Urinary bladder (tissue), 4 donors: ENCODE results near the gene POU1F1. TPM values are rescaled to one million over a fixed set of nuclear protein-coding genes. Genes with fewer than 3 reads are reported as not detected.
"Not testable (repeated sequence)": the region's sequence is repeated elsewhere in the genome, so short reads cannot be mapped to it uniquely, and the experiment has no call there.

Source experiments
- DNase-seq: peaks from one replicate; pipeline ENCODE4 v3.0.0-alpha.2; 2015; ENCODE audit errors: extremely low spot score
- H3K27ac ChIP-seq: one replicate; pipeline ENCODE4 v1.5.1; 2013; ENCODE audit warnings: low read depth, mild to moderate bottlenecking, moderate library complexity
- H3K36me3 ChIP-seq: one replicate; pipeline ENCODE4 v1.6.1; 2013; ENCODE audit warnings: mild to moderate bottlenecking, moderate library complexity; ENCODE audit not compliant: insufficient read depth
- H3K4me1 ChIP-seq: one replicate; pipeline ENCODE4 v1.6.1; 2013; ENCODE audit warnings: mild to moderate bottlenecking, moderate library complexity; ENCODE audit not compliant: insufficient read depth
- H3K4me3 ChIP-seq: one replicate; pipeline ENCODE4 v1.5.1; 2013; ENCODE audit warnings: low read depth, low read length
- WGBS: extraction: QIAGEN DNeasy Blood & Tissue Kit; methylation state at CpG from one replicate; pipeline ENCODE4 v1.1.7; 2013; 5-methylcytosine and 5-hydroxymethylcytosine counted together
- polyA plus RNA-seq: library from polyadenylated mRNA; stranded (reverse); fragments of 200-250 nt; gene quantifications from one replicate; pipeline ENCODE4 v1.2.3, GENCODE V29; 2013
- total RNA-seq: library from RNA; depleted of rRNA; stranded (reverse); fragments of >200 nt; gene quantifications from one replicate; pipeline ENCODE4 v1.2.3, GENCODE V29; 2014
- donor health status: healthy with polysubstance abuse.
- donor health status: healthy.

POU1F1 gene
- total RNA-seq = not detected
- polyA plus RNA-seq = not detected

DNA sequence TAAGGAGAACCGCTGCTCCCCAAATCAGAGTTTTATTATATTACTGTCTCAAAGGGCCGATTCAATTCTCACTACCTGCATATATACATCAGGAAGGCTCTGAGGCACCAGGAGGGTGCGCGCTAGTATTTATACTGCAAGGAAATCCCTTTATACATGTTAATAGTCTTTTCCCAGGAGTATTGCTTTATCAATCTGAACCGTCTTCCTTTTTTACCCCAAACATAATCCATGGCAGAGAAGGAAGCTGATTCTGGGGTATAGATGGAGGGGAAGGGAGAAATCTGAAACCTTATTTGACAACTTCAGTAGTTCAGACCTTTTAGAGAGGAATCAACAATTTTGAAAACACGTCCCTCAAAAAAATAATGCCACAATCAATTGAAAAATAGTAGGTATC, at the start of gene POU1F1:
TSS of gene POU1F1 (minus strand) at position 101 of the 400 bp plus-strand sequence. CDS start 122 bp downstream, outside the sequence.
- Histone ChIP-seq H3K4me3 (no peak within 1 kb of the TSS), H3K27ac (no peak within 1 kb of the TSS), H3K36me3 (no peaks in the 10 kb centered on the region), H3K4me1 (no peaks in the 10 kb centered on the region)
- DNase-seq = no peak
- 79% methylated on average over 6 of the region's 6 CpGs for WGBS

- no peaks in the 10 kb centered on the region for H3K36me3 ChIP-seq
These were observed 48.2 kb upstream of the POU1F1 start for GRCh38 chr3:87324609-87325008.

DNA sequence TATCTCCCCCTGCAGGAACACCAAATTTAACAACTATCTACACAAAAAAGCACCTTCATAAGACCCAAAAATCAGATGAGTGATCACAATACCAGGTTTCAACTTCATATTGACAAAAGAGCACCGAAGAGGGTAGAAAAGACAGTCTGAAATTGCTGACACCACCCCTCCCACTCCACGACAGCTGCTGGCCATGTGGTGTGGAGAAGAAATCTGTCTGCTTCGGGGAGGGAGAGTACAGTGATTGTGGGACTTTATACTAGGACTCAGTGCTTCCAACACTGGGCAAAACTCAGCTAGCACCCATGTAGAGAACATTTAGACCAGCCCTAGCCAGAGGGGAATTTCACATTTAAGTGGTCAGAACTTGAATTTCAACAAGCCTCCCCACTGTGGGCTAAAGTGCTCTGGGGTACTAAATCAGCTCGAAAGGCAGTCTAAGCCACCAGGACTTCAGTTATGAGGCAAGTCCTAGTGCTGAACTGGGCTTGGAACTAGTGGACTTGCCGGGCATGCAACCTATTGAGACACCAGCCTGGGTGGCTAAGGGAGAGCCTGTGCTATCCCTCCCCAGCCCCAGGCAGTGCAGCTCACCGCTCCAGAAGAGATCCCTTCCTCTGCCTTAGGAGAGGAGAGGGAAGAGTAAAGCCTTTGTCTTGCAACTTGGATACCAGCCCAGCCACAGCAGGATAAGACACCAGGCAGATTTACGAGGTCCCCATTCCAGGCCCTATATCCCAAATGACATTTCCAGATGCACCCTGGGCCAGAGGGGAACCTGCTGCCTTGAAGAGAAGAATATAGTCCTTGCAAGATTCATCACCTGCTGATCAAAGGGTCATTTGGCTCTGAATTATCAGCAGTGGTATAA, 44.6 kb upstream of the POU1F1 start:
- Histone ChIP-seq H3K4me1 (no peaks in the 10 kb centered on the region), H3K4me3 (no peak overlapping the region), H3K36me3 (no peaks in the 10 kb centered on the region), H3K27ac (no peak overlapping the region)
- 69% methylated on average over 7 of the region's 7 CpGs for WGBS
- no peak for DNase-seq

More at GRCh38 chr3:87324609-87325008, 48.2 kb upstream of the POU1F1 start:
- 60% methylated on average over 1 of the region's 1 CpG for WGBS
- Histone ChIP-seq H3K4me1 (no peaks in the 10 kb centered on the region), H3K27ac (no peak overlapping the region), H3K4me3 (no peak overlapping the region)
- no peak for DNase-seq

DNA sequence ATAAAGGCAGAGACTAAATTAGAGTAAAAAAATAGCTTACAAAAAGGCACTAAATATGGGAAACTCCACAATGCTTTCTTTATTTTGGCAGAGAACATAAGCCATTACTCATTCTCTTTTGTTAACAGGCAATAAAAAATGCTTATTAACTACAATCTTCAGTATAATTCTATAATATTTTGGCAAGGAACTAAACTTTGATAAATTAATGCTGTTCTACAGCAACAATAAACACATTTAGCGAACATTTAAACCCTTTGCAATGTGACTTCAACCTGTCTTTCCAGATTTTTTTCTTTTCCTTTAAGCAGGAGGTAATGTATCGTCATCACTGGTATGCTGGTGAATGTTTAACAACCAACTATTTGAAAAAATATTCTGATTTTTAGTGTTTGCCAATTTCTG, 42.2 kb upstream of the POU1F1 start:
- Histone ChIP-seq H3K36me3 (no peaks in the 10 kb centered on the region), H3K27ac (no peak overlapping the region), H3K4me3 (no peak overlapping the region), H3K4me1 (no peaks in the 10 kb centered on the region)
- DNase-seq = no peak
- WGBS = 18% methylated on average over 2 of the region's 2 CpGs

- DNase-seq = no peak
- Histone ChIP-seq H3K4me1 (no peaks in the 10 kb centered on the region), H3K27ac (no peak overlapping the region), H3K36me3 (no peaks in the 10 kb centered on the region), H3K4me3 (no peak overlapping the region)
- 70% methylated on average over 4 of the region's 4 CpGs for WGBS
These were observed 41.4 kb upstream of the POU1F1 start for GRCh38 chr3:87317779-87318178.

DNA sequence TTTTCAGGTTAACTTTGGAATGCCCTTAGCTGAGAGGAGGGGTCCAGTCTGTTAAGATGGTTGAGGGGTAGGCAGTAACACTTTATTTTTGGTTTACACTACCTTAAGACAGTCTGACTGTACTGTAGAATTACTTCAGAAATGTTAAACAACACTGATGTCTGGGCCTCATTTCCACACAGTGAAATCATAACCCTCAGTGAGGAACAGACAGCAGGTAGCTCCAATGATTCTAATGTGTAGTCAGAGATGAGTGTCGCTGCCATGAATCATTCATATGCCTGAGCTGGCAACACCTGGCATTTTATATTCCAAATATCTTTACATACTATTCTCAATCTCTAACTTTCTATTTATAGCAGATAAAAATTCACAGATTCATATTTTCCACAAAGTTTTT, 37.3 kb upstream of the POU1F1 start:
- DNase-seq = no peak
- 92% methylated on average over 1 of the region's 1 CpG for WGBS
- Histone ChIP-seq H3K36me3 (no peaks in the 10 kb centered on the region), H3K27ac (no peak overlapping the region), H3K4me3 (no peak overlapping the region), H3K4me1 (no peaks in the 10 kb centered on the region)

- no peaks in the 10 kb centered on the region for H3K4me1 ChIP-seq
- DNase-seq = no peak
- no peak overlapping the region for H3K4me3 ChIP-seq
- 92% methylated on average over 1 of the region's 1 CpG for WGBS
- no peaks in the 10 kb centered on the region for H3K36me3 ChIP-seq
- no peak overlapping the region for H3K27ac ChIP-seq
These were observed 34.9 kb upstream of the POU1F1 start for GRCh38 chr3:87311309-87311708.

GRCh38 chr3:87309601-87310000, 33.2 kb upstream of the POU1F1 start:
- 91% methylated on average over 3 of the region's 3 CpGs for WGBS
- no peak for DNase-seq
- H3K4me1 ChIP-seq = no peaks in the 10 kb centered on the region
- H3K36me3 ChIP-seq = no peaks in the 10 kb centered on the region
- H3K4me3 ChIP-seq = no peak overlapping the region
- no peak overlapping the region for H3K27ac ChIP-seq

DNA sequence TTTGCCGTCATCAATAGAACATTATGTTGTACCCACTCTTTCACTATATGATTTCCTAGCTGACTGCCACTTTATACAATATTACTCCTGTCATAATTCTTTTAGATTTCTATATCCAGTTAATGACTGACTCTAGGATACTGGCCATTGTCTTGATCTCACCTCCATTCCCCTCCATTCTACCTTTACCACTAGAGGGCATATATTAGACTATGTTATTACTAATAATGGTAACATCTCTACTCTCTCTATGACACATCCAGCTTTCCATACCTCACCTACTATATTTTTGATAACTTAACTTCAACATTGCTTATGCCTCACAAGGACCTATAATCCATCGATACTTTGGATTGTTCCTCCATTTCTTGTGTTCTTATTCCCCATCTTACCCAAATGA, 31.4 kb upstream of the POU1F1 start:
- no peaks in the 10 kb centered on the region for H3K4me1 ChIP-seq
- 99% methylated on average over 2 of the region's 2 CpGs for WGBS
- no peak overlapping the region for H3K4me3 ChIP-seq
- H3K36me3 ChIP-seq = no peaks in the 10 kb centered on the region
- H3K27ac ChIP-seq = no peak overlapping the region
- DNase-seq = no peak

DNA sequence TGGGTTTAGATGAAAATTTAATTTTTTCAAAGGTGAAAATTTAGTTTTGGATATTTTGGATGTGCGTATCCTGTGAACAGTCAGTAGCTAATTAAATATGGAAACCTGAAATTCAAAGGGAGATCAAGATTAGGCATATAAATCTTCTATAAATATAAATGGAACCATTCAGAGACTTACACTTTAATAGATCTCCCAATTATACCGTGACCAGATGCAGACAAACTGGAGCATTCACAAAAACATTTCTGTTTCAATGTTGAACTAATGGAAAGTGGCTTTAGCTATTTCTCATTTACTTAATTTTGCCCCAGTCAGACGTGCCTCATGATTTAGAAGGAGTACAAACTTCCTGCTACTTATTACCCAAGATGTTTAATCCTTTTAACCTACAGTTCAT, 29.1 kb upstream of the POU1F1 start:
- DNase-seq = no peak
- Histone ChIP-seq H3K27ac (no peak overlapping the region), H3K4me1 (no peaks in the 10 kb centered on the region), H3K36me3 (no peaks in the 10 kb centered on the region), H3K4me3 (no peak overlapping the region)
- 72% methylated on average over 3 of the region's 3 CpGs for WGBS

DNA sequence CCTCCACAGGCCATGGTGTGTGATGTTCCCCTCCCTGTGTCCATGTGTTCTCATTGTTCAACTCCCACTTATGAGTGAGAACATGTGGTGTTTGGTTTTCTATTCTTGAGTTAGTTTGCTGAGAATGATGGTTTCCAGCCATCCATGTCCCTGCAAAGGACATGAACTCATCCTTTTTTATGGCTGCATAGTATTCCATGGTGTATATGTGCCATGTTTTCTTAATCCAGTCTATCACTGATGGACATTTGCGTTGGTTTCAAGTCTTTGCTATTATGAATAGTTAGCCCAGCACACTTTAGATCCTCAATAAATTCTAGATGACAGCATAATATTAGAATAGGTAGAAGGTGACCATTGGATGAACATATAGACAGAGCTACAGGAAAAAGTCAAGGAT, 28.6 kb upstream of the POU1F1 start:
- not testable (repeated sequence) for H3K27ac ChIP-seq, H3K4me1 ChIP-seq, H3K4me3 ChIP-seq, DNase-seq, H3K36me3 ChIP-seq
- WGBS = 83% methylated on average over 1 of the region's 1 CpG

DNA sequence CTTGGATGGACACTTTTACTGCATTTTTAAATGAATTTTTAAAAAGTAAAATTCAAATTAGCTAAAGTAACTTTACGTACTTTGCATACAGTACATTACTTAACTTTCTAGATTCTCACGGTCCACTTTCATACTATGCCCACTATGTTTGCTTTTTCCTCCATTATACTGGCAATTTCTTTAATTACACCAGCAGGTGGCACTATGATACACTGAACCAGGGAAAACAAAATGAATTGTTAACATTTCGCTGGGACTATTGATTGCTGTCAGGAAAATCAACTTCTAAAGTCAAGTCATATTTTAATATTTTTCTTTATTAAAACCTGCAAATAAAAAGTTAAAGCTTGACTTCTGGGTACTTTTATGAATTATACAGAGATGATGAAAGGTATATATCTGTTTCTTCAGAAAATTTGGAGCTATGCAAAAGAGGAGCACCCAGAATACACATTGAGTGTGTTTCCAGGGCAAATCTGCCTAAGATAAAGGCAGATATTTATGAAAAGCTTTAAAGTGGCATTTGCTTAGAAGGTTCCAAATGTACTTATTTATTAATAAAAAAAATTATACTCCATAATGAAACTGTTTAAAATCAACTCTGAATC, 21.8 kb upstream of the POU1F1 start:
- 27% methylated on average over 3 of the region's 3 CpGs for WGBS
- DNase-seq = no peak
- Histone ChIP-seq H3K36me3 (no peaks in the 10 kb centered on the region), H3K4me3 (no peak overlapping the region), H3K4me1 (no peaks in the 10 kb centered on the region), H3K27ac (no peak overlapping the region)

DNA sequence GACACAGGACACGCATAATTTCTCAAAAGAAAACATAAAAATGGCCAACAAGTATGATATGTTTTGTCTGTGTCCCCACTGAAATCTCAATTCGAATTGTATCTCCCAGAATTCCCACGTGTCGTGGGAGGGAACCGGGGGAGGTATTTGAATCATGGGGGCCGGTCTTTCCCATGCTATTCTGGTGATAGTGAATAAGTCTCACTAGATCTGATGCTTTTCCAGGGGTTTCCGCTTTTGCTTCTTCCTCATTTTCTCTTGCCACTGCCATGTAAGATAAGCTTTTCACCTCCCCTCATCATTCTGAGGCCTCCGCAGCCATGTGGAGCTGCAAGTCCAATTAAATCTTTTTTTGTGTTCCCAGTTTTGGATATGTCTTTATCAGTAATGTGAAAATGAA, 12.1 kb upstream of the POU1F1 start:
- no peak for DNase-seq
- no peak overlapping the region for H3K4me3 ChIP-seq
- H3K27ac ChIP-seq = no peak overlapping the region
- H3K4me1 ChIP-seq = no peaks in the 10 kb centered on the region
- 88% methylated on average over 8 of the region's 8 CpGs for whole genome bisulfite sequencing
- no peaks in the 10 kb centered on the region for H3K36me3 ChIP-seq

DNA sequence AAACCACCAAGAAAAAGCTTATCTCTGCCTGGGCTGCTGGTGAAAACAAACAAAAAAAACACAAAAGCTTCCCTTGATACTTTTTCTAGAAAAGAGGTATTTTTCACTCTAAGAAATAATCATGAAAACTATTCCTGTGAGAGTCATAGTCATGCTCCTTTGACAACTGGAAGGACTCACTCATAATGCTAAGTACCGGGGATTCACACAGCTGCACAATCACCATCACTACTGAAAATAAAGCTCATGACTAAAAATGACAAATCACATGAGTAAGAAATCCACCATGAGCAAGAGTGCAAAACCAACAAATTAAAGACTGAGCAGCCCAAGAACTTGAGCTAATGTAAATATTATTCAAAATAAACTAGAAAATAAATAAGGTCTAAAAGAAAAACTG, 10.6 kb upstream of the POU1F1 start:
- Histone ChIP-seq H3K27ac (no peak overlapping the region), H3K4me3 (no peak overlapping the region), H3K4me1 (no peaks in the 10 kb centered on the region), H3K36me3 (no peaks in the 10 kb centered on the region)
- WGBS = 88% methylated on average over 1 of the region's 1 CpG
- no peak for DNase-seq
